Heart right ventricle (tissue), 16 donors: ENCODE data around the gene SH3TC1. TPM values are rescaled to one million over a fixed set of nuclear protein-coding genes. Genes with fewer than 3 reads are reported as not detected.

Experiments
- ATAC-seq, 8 donors: fragments of 200-7000 bp; cut with Tn5 transposase; one replicate each; pipeline ENCODE4 v1.9.1; 2020; ENCODE audit warnings: mild to moderate bottlenecking in 8 of 8, moderate library complexity in 8 of 8, moderate number of reproducible peaks in 1 of 8
- DNase-seq, 2 donors: peaks; one replicate each; pipeline ENCODE4 v3.0.0-alpha.2; 2020
- H3K27ac ChIP-seq, 10 donors: fragments of 200-600 bp; sonication (generic) in 2 of 10; one replicate each; pipeline versions ENCODE4 v1.5.0 to v1.8.0; 2020 to 2022; ENCODE audit warnings: mild to moderate bottlenecking in 3 of 10
- H3K27me3 ChIP-seq, 7 donors: fragments of 200-600 bp; one replicate each; pipeline ENCODE4 v1.8.0; 2021 to 2022; ENCODE audit warnings: mild to moderate bottlenecking in 2 of 7
- H3K36me3 ChIP-seq, 9 donors: fragments of 200-600 bp; sonication (generic) in 1 of 9; one replicate each; pipeline versions ENCODE4 v1.5.0 to v1.8.0; 2020 to 2022; ENCODE audit warnings: mild to moderate bottlenecking in 2 of 9
- H3K4me1 ChIP-seq, 9 donors: fragments of 200-600 bp; sonication (generic) in 1 of 9; one replicate each; pipeline versions ENCODE4 v1.5.0 to v1.8.0; 2020 to 2022; ENCODE audit warnings: mild to moderate bottlenecking in 4 of 9
- H3K4me3 ChIP-seq, 10 donors: fragments of 200-600 bp; sonication (generic) in 2 of 10; one replicate each; pipeline versions ENCODE4 v1.5.0 to v1.8.0; 2020 to 2022; ENCODE audit warnings: mild to moderate bottlenecking in 7 of 10, moderate library complexity in 2 of 10
- H3K9me3 ChIP-seq, 11 donors: fragments of 200-600 bp in 10 of 11; sonication (generic) in 2 of 11; one replicate each; pipeline versions ENCODE4 v1.5.0 to v1.8.0; 2013 to 2022; ENCODE audit warnings: mild to moderate bottlenecking in 2 of 11, control low read depth in 1 of 11, moderate library complexity in 1 of 11
- WGBS, 2 donors: extraction: QIAGEN DNeasy Blood & Tissue Kit; methylation state at CpG; one replicate each; pipeline ENCODE4 v1.1.7; 2013; ENCODE audit warnings: inconsistent platforms in 1 of 2; 5-methylcytosine and 5-hydroxymethylcytosine counted together
- intact Hi-C, 10 donors: fragments of 100-400 bp; cut with DNase I; formaldehyde crosslinking; loops; one replicate each; pipeline versions ENCODE4 v1.11.1 to v1.14.2; 2022
- polyA plus RNA-seq, 2 donors: library from polyadenylated mRNA; stranded (reverse); fragments of 200-250 nt; gene quantifications; one replicate each; pipeline ENCODE4 v1.2.3, GENCODE V29; 2013
- total RNA-seq, 10 donors: library from RNA; stranded (reverse); fragmentation: NEBNext Ultra II Directional in 3 of 10; extraction: Animal tissue kit (Norgen Biotek cat#: 25700) in 3 of 10; gene quantifications; one replicate each; pipeline versions ENCODE4 v1.2.1 to v1.2.4, GENCODE V29; 2021 to 2023
- TF ChIP-seq, protein P1 (sequence below), 9 donors: fragments of 200-600 bp; sonication (generic) in 2 of 9; IDR thresholded peaks; one replicate each; pipeline versions ENCODE4 v1.5.0 to v1.8.0; 2021 to 2022; ENCODE audit warnings: antibody characterized with exemption in 9 of 9, mild to moderate bottlenecking in 5 of 9, moderate library complexity in 1 of 9
- donor health status: Arrhythmogenic right ventricular cardiomyopathy.
- donor health status: ischemic (EF 13 %, LVEDD 7.1; RV severe dilation, severe dysfunction).
- donor health status: healthy with polysubstance abuse.
- donor health status: DM: no; HTN: yes; CAD: no.
- donor health status: DM: no; HTN: no; CAD: no.
- donor health status: ischemic (EF 25% LVEDD 6.9; RV normal size, moderate dysfunction).
- donor health status: ischemic (EF 25% LVEDD 5.7; RV mildly dilated, moderate dysfunction).
- donor health status: healthy.
- donor health status: DM: yes; HTN: yes; CAD: no.
- donor health status: Ischemic cardiomyopathy.
- donor health status: ischemic (EF 35%, LVEDD 5.7; RV mildly dilated, moderate dysfunction).
- donor health status: nonischemic (EF 11% LVEDD 7.7; RV severe dilation, severe dysfunction).
- donor health status: DM: yes; HTN: yes; CAD: no.
- donor health status: PGD.
- donor health status: ischemic (EF 29% LVEDD 5.4; RV normal size, mild dysfunction).
- donor health status: nonischemic (EF 23%, LVEDD 6.1; RV moderate dilation, normal function).

Gene SH3TC1
- total and polyA plus RNA-seq, 12 donors: 7.4 to 22.8 (median 11.2) TPM

DNA sequence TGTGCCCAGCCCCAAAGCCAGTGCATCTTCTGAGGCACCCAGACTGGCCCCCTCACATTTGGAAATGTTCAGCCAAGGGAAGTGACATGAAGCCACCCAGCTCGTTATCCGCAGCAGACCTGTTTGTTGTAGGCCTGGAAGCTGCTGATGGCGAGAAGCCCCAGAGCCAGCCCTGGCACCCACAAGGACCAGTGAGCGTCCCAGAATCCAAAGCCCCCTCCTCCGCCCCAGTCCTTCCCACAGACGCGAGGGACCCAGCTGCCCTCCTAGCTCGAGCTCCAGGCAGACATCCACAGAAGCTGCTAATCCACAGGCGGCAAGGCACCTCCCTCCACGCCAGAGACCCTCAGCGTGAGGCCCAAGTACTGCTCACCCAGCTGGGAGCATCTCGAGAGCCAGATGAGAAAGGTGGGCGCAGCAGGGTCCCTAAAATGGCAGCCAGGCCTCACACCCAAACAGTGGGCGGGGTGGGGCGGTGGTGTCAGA, 47.9 kb upstream of the SH3TC1 start:
- Histone ChIP-seq H3K9me3 (no peaks in the 10 kb centered on the region), H3K27ac (no peak overlapping the region), H3K4me3 (no peak overlapping the region), H3K36me3 (no peaks in the 10 kb centered on the region), H3K4me1 (peaks cover 0 to 24% (median 4%) of the 10 kb centered on the region in 9 donors), H3K27me3 (no peaks in the 10 kb centered on the region)
- intact Hi-C loops: no loop called here
- TF ChIP-seq, protein P1, sequence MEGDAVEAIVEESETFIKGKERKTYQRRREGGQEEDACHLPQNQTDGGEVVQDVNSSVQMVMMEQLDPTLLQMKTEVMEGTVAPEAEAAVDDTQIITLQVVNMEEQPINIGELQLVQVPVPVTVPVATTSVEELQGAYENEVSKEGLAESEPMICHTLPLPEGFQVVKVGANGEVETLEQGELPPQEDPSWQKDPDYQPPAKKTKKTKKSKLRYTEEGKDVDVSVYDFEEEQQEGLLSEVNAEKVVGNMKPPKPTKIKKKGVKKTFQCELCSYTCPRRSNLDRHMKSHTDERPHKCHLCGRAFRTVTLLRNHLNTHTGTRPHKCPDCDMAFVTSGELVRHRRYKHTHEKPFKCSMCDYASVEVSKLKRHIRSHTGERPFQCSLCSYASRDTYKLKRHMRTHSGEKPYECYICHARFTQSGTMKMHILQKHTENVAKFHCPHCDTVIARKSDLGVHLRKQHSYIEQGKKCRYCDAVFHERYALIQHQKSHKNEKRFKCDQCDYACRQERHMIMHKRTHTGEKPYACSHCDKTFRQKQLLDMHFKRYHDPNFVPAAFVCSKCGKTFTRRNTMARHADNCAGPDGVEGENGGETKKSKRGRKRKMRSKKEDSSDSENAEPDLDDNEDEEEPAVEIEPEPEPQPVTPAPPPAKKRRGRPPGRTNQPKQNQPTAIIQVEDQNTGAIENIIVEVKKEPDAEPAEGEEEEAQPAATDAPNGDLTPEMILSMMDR (IDR thresholded peaks at IDR 0.05): no peak
- peak in 1 of 2 donors; percentile 4 for DNase-seq
- no peak for ATAC-seq
- WGBS, 2 donors: 89 to 92% methylated on average over 15 of the region's 15 CpGs

DNA sequence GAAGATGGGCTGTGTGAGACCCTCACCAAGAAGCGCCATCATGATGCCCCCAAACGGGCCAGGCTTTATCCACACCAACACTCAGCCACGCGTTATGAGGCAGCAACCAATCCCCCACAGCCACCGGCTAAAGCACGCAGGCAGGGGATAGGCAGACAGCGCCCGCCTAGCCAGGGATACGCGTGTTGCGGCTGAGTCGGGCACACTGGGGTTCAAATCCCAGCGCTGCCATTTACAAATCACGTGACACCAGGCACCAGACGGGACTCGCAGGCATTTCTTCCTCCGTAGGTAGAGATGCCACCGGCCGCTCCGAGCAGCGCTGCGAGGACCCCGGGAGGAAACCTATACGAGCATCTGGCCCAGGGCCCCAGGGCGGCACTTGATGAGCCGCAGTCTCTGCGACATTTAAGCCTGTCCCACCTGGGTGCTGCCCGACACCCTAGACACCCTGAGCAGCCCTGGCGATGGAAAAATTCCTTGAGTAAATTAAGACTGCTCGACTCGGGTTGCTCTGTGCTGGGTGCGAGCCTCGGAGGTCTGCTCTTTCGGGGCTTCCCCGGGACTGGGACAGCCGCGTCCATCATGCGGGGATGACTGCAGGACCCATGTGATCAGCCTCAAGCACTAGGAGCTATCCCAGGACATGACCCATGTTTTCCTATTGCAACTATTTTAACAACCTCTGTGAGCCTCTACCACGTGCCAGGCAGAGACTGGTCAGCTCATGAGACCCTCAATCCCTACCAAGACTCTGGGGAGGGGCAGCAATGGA, 46.8 kb upstream of the SH3TC1 start:
- H3K27me3 ChIP-seq: peaks cover 0 to 9% (median 0%) of the 10 kb centered on the region in 7 donors
- ATAC-seq (peak in 7 of 8 donors; percentile 7 to 65 (median 44)), DNase-seq (peak in 1 of 2 donors; percentile 13)
- no peaks in the 10 kb centered on the region for H3K9me3 ChIP-seq
- H3K27ac ChIP-seq: peak overlapping the region in 3 of 10 donors; percentile 60 to 70 (median 67)
- H3K4me3 ChIP-seq: no peak overlapping the region
- no peaks in the 10 kb centered on the region for H3K36me3 ChIP-seq
- TF ChIP-seq, protein P1 (IDR thresholded peaks at IDR 0.05): no peak
- intact Hi-C loops: no loop called here
- 84 to 86% methylated on average over 39 of the region's 39 CpGs for WGBS, 2 donors
- H3K4me1 ChIP-seq: peaks cover 0 to 28% (median 6%) of the 10 kb centered on the region in 9 donors

DNA sequence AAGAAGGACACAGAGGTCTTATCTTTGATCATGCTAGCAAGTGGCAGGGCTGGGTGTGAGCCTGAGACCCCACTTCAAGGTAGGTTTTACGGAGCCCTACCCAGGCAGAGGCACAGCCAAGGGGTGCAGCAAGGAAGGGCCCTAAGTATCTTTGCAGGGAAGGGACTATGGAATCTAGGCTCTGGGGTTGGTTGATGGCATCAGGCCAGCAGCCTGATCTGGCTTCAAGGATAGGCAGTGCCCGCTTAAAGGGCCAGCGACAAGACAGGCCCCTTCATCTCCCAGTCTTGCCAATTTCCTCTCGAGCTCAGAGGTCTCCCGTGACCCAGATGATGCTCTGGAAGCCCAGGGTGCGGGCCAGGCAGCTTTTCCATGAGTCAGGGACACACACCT, 46.2 kb upstream of the SH3TC1 start:
- H3K36me3 ChIP-seq: no peaks in the 10 kb centered on the region
- intact Hi-C loops: no loop called here
- DNase-seq (peak in 1 of 2 donors; percentile 48), ATAC-seq (peak in 5 of 8 donors; percentile 12 to 48 (median 36))
- peak overlapping the region in 3 of 10 donors; percentile 60 to 70 (median 67) for H3K27ac ChIP-seq
- H3K4me3 ChIP-seq: no peak overlapping the region
- TF ChIP-seq, protein P1 (IDR thresholded peaks at IDR 0.05): no peak
- WGBS, 2 donors: 43 to 46% methylated on average over 6 of the region's 6 CpGs
- no peaks in the 10 kb centered on the region for H3K9me3 ChIP-seq
- peaks cover 0 to 15% (median 3%) of the 10 kb centered on the region in 7 donors for H3K27me3 ChIP-seq
- peaks cover 4 to 34% (median 11%) of the 10 kb centered on the region in 9 donors for H3K4me1 ChIP-seq

DNA sequence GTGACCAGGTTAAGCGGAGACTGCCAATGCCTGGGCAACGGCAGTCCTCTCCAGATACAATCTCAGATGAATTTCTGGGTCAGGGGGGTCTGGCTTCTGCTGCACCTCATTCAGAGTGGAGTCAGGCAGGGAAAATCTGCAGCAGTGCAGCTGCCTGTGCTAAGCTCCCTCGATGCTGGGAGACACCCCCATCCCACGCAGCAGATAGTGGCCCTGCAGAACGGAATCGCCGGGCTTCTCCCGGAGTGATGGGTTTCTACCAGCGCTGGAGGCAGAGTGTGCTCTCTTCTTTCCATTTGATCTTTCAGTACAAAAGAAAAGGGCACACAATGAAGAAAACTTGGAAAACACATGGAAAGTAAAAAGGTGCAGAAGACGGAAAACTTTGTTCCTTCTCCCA, 45.6 kb upstream of the SH3TC1 start:
- Histone ChIP-seq H3K4me1 (peaks cover 9 to 39% (median 17%) of the 10 kb centered on the region in 9 donors), H3K9me3 (no peaks in the 10 kb centered on the region), H3K4me3 (no peak overlapping the region), H3K36me3 (no peaks in the 10 kb centered on the region), H3K27ac (peak overlapping the region in 2 of 10 donors; percentile 60 to 67), H3K27me3 (peaks cover 0 to 21% (median 6%) of the 10 kb centered on the region in 7 donors)
- TF ChIP-seq, protein P1 (IDR thresholded peaks at IDR 0.05): no peak
- no peak for ATAC-seq
- intact Hi-C loops: no loop called here
- WGBS, 2 donors: 73 to 82% methylated on average over 10 of the region's 10 CpGs
- peak in 1 of 2 donors; percentile 2 for DNase-seq
